ENCODE measurements around the gene NUDCD2. TPM values are rescaled to one million over a fixed set of nuclear protein-coding genes. Genes with fewer than 3 reads are reported as not detected.
"Not testable (repeated sequence)": the region's sequence is repeated elsewhere in the genome, so short reads cannot be mapped to it uniquely, and the experiment has no call there.

The NUDCD2 gene
- total RNA-seq, 2 donors from 2014 or later, result 8.0 to 8.6 TPM

GRCh38 chr5:163404364-163405173 lies 55.3 kb downstream of the NUDCD2 start:
- TF ChIP-seq POLR2A (IDR thresholded peaks at IDR 0.05) (no peak), POLR2AphosphoS5 (IDR thresholded peaks at IDR 0.05) (no peak), CTCF (IDR thresholded peaks at IDR 0.05) (no peak)
- Histone ChIP-seq H3K27me3 (replicated peaks; ENCODE audit: insufficient read depth) (no peaks in the 10 kb centered on the region), H3K36me3 (no peaks in the 10 kb centered on the region), H3K4me1 (replicated peaks) (no peaks in the 10 kb centered on the region), H3K27ac (no peak overlapping the region), H3K9me3 (no peaks in the 10 kb centered on the region), H3K4me3 (no peak overlapping the region)
- intact Hi-C loops (cut with DNase I), result loop anchor here (10.0 kb wide), 1 partner anchor 1860 kb away; the partner anchor contains the start of gene GABRB2
- 56% methylated on average over 10 of the region's 10 CpGs for WGBS
- DNase-seq (ENCODE audit: low spot score), result no peak

- DNase-seq (ENCODE audit: low spot score), result no peak
- intact Hi-C loops (cut with DNase I), result loop anchor here (10.0 kb wide), 1 partner anchor 1857 kb away; the partner anchor contains the start of gene GABRB2
These were observed 57.9 kb downstream of the NUDCD2 start for GRCh38 chr5:163402007-163402406.

DNA sequence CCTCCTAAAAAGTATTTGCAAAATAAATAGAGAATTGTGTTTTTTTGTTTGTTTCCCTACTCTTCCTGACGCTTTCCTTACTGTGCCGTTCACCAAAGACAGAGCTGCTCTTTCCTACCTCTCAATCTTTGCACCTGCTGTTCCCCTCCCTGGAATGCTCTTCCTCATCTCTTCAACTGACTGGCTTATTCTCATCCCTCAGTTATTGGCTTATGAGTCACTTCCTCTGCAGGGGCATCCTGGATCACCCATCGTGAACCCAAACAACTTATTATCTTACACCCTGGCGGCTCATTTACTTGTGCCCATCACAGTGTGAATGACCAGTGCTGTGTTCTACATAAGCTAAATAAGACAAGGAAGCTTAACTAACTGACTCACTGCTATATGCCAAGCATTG lies 58.6 kb downstream of the NUDCD2 start:
- Histone ChIP-seq H3K4me3 (no peak overlapping the region), H3K9me3 (no peaks in the 10 kb centered on the region), H3K27ac (no peak overlapping the region), H3K27me3 (replicated peaks; ENCODE audit: insufficient read depth) (no peaks in the 10 kb centered on the region), H3K36me3 (no peaks in the 10 kb centered on the region), H3K4me1 (replicated peaks) (no peaks in the 10 kb centered on the region)
- TF ChIP-seq POLR2AphosphoS5 (IDR thresholded peaks at IDR 0.05) (no peak), POLR2A (IDR thresholded peaks at IDR 0.05) (no peak), CTCF (IDR thresholded peaks at IDR 0.05) (no peak)
- WGBS, result 74% methylated on average over 4 of the region's 4 CpGs
- no peak for DNase-seq (ENCODE audit: low spot score)
- intact Hi-C loops (cut with DNase I), result loop anchor here (10.0 kb wide), 1 partner anchor 1856 kb away; the partner anchor contains the start of gene GABRB2

More at GRCh38 chr5:163402007-163402406, 57.9 kb downstream of the NUDCD2 start:
- 90% methylated on average over 2 of the region's 2 CpGs for WGBS
- no peaks in the 10 kb centered on the region for H3K9me3 ChIP-seq
- TF ChIP-seq POLR2A (IDR thresholded peaks at IDR 0.05), result no peak
- no peak for TF ChIP-seq CTCF (IDR thresholded peaks at IDR 0.05)
- no peak for TF ChIP-seq POLR2AphosphoS5 (IDR thresholded peaks at IDR 0.05)
- no peak overlapping the region for H3K4me3 ChIP-seq
- H3K27me3 ChIP-seq (replicated peaks; ENCODE audit: insufficient read depth), result no peaks in the 10 kb centered on the region
- no peak overlapping the region for H3K27ac ChIP-seq
- H3K4me1 ChIP-seq (replicated peaks), result no peaks in the 10 kb centered on the region
- H3K36me3 ChIP-seq, result no peaks in the 10 kb centered on the region

- no peak for TF ChIP-seq POLR2AphosphoS5 (IDR thresholded peaks at IDR 0.05)
- TF ChIP-seq CTCF (IDR thresholded peaks at IDR 0.05), result no peak
- no peak for TF ChIP-seq POLR2A (IDR thresholded peaks at IDR 0.05)
- no peaks in the 10 kb centered on the region for H3K4me1 ChIP-seq (replicated peaks)
- no peak overlapping the region for H3K4me3 ChIP-seq
- no peaks in the 10 kb centered on the region for H3K27me3 ChIP-seq (replicated peaks; ENCODE audit: insufficient read depth)
- DNase-seq (ENCODE audit: low spot score), result no peak
- no peak overlapping the region for H3K27ac ChIP-seq
- WGBS, result 80% methylated on average over 4 of the region's 4 CpGs
- no peaks in the 10 kb centered on the region for H3K36me3 ChIP-seq
- intact Hi-C loops (cut with DNase I), result loop anchor here (10.0 kb wide), 1 partner anchor 1855 kb away; the partner anchor contains the start of gene GABRB2
- H3K9me3 ChIP-seq, result no peaks in the 10 kb centered on the region
These were observed 60.0 kb downstream of the NUDCD2 start for GRCh38 chr5:163399923-163400322.

GRCh38 chr5:163397354-163397753 lies 62.5 kb downstream of the NUDCD2 start:
- no peak for DNase-seq (ENCODE audit: low spot score)
- no peak for TF ChIP-seq CTCF (IDR thresholded peaks at IDR 0.05)
- TF ChIP-seq POLR2A (IDR thresholded peaks at IDR 0.05), result no peak
- Histone ChIP-seq H3K4me3 (no peak overlapping the region), H3K27me3 (replicated peaks; ENCODE audit: insufficient read depth) (no peaks in the 10 kb centered on the region), H3K9me3 (no peaks in the 10 kb centered on the region), H3K4me1 (replicated peaks) (no peaks in the 10 kb centered on the region), H3K27ac (no peak overlapping the region), H3K36me3 (no peaks in the 10 kb centered on the region)
- intact Hi-C loops (cut with DNase I), result no loop called here

DNA sequence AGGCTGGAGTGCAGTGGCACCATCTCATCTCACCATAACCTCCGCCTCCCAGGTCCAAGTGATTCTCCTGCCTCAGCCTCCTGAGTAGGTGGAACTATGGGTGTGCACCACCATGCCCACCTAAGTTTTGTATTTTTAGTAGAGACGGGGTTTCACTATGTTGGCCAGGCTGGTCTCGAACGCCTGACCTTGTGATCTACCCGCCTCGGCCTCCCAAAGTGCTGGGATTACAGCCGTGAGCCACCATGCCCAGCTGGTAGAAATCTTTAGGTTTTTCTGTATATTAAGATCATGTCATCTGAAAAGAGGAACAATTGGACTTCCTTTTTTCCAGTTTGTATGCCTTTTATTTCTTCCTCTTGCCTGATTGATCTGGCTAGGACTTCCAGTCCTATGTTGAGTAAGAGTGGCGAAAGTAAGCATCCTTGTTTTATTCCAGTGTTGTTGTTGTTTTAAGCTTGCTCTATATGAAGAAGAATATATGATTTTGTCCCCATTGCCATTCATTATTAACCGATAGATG lies 63.0 kb downstream of the NUDCD2 start:
- WGBS, result 94% methylated on average over 9 of the region's 9 CpGs
- H3K4me1 ChIP-seq (replicated peaks); DNase-seq (ENCODE audit: low spot score); intact Hi-C loops (cut with DNase I); H3K27ac ChIP-seq; H3K27me3 ChIP-seq (replicated peaks; ENCODE audit: insufficient read depth); H3K4me3 ChIP-seq; H3K9me3 ChIP-seq; H3K36me3 ChIP-seq: not testable (repeated sequence)
